22Rv1 (cell line): ENCODE results near the gene ATP10A.

ENCODE experiments used
- ZFX ChIP-seq: fragments of 450-650 bp; IDR thresholded peaks from 2 replicates; pipeline ENCODE4 v1.6.1; 2017; ENCODE audit warnings: antibody characterized with exemption, borderline replicate concordance
- TF ChIP-seq, protein P1 (sequence below): fragments of 450-650 bp; IDR thresholded peaks from 2 replicates; pipeline ENCODE4 v1.5.1; 2017; ENCODE audit warnings: mild to moderate bottlenecking

DNA sequence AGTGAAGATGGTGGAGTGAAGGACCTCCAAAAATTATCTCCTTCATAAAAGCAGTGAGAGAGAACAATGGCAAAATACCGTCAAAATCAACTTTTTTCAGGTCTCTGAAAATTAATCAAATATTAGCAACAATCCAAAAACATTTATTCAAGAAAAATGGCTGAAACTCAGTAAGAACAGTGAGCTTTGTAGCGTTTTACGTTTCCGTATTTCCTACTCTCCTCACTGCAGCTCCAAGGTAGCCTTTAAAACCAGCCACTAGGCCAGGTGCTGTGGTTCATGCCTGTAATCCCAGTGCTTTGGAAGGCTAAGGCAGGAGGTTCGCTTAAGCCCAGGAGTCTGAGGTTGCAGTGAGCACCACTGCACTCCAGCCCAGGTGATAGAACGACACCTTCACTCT, 38.5 kb downstream of the ATP10A start:
- TF ChIP-seq, protein P1, sequence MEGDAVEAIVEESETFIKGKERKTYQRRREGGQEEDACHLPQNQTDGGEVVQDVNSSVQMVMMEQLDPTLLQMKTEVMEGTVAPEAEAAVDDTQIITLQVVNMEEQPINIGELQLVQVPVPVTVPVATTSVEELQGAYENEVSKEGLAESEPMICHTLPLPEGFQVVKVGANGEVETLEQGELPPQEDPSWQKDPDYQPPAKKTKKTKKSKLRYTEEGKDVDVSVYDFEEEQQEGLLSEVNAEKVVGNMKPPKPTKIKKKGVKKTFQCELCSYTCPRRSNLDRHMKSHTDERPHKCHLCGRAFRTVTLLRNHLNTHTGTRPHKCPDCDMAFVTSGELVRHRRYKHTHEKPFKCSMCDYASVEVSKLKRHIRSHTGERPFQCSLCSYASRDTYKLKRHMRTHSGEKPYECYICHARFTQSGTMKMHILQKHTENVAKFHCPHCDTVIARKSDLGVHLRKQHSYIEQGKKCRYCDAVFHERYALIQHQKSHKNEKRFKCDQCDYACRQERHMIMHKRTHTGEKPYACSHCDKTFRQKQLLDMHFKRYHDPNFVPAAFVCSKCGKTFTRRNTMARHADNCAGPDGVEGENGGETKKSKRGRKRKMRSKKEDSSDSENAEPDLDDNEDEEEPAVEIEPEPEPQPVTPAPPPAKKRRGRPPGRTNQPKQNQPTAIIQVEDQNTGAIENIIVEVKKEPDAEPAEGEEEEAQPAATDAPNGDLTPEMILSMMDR: no peak
- no peak for TF ChIP-seq ZFX
